HG02970 (cell line): Measurements from ENCODE around the gene SLC15A2.

Experiments
- ATAC-seq: cut with Tn5 transposase; IDR thresholded peaks from one replicate; pipeline ENCODE4 v1.9.1; 2021; ENCODE audit warnings: mild to moderate bottlenecking, moderate library complexity, moderate number of reproducible peaks; ENCODE audit not compliant: unreplicated experiment, low FRiP score

SLC15A2 gene

GRCh38 chr3:121979246-121979645 lies 85.0 kb downstream of the SLC15A2 start:
- no peak for ATAC-seq

GRCh38 chr3:121979734-121980449 lies 85.7 kb downstream of the SLC15A2 start:
- ATAC-seq: no peak

GRCh38 chr3:121980450-121980796 lies 86.2 kb downstream of the SLC15A2 start:
- ATAC-seq: no peak

GRCh38 chr3:121981473-121981872 lies 87.3 kb downstream of the SLC15A2 start:
- ATAC-seq: no peak

GRCh38 chr3:121985846-121986245 lies 91.6 kb downstream of the SLC15A2 start:
- no peak for ATAC-seq

- no peak for ATAC-seq
These were observed 93.9 kb downstream of the SLC15A2 start for GRCh38 chr3:121988146-121988545.

- ATAC-seq: no peak
These were observed 95.7 kb downstream of the SLC15A2 start for GRCh38 chr3:121989943-121990342.

GRCh38 chr3:121992601-121993560 lies 98.7 kb downstream of the SLC15A2 start:
- no peak for ATAC-seq
